ENCODE data around the gene TLE4.

The TLE4 gene

DNA sequence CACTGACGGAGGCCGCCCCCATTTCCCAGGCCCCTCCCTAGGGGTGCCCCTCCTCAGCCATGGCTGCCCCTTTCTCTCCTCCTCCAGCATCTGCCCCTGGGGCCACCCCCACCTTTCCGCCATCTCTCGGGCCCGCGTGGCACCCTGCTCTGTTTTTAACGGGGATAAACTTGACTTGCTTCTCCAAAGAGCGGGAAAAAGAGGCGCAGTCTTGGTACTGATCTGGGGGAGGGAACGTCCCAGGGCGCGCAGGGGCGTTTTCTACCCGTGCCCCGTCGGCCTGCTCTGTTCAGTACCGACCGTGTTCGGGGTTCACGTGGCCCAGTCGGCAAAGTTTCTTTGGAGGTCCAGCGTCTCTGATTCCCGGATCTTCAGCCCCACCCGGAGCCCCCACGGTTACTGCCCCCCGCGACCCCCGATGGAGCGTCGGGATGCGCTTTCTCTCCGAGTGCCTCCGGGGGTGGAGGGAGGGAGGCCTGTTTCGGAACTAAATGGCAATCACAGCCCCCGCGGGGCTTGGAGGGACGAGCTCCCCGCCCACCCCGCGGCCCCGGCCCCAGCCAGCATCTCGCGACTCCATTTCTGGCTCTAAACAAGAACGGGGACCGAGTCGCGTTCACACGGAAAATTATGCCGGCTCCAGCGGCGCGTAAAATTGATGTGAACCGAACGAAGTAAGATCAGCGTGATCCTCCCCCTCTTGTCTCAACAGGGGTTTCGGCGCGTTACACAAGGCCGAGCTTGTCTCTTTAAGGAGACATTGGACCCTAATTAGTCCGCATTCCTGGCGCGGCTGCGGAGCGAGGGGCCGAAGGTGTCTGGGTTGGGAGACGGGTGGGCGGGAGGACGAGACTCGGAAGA, 1.1 kb upstream of the TLE4 start:
- peak overlapping the region; percentile 56 for H3K4me3 ChIP-seq (replicated peaks; ENCODE audit: low read depth, low read length)
- DNase-seq (ENCODE audit: extremely low read depth, low read depth): no peak
- TF ChIP-seq, protein P1, sequence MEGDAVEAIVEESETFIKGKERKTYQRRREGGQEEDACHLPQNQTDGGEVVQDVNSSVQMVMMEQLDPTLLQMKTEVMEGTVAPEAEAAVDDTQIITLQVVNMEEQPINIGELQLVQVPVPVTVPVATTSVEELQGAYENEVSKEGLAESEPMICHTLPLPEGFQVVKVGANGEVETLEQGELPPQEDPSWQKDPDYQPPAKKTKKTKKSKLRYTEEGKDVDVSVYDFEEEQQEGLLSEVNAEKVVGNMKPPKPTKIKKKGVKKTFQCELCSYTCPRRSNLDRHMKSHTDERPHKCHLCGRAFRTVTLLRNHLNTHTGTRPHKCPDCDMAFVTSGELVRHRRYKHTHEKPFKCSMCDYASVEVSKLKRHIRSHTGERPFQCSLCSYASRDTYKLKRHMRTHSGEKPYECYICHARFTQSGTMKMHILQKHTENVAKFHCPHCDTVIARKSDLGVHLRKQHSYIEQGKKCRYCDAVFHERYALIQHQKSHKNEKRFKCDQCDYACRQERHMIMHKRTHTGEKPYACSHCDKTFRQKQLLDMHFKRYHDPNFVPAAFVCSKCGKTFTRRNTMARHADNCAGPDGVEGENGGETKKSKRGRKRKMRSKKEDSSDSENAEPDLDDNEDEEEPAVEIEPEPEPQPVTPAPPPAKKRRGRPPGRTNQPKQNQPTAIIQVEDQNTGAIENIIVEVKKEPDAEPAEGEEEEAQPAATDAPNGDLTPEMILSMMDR (IDR thresholded peaks at IDR 0.05; ENCODE audit: low read depth, low read length, missing control alignments): no peak

DNA sequence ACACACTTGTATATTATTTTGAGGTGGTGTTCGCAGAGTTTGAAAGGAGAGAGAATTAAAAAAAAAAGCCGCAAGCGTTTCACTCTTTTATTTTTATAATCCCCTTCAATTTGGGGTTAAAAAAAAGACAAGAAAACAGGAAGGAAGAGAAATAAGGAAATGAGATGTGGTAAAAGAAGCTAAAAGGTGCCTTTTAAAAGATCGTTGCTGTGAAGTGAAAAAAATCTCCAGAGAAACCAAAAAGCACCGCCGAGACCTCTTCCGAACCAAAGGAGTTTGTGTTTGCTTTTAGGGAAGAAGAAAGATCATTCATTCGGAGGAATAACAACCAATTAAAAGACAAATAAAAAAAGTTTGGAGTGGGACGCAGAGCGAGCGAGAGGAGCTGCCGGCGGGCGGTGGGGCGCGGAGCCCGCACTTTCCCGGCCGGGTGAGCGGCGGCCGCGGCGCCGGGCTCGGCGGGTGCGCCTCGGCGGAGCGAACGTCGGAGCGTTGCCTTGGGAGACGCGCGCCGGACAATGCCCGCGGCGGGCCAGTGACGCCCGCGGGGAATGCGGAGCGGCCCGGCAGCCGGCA, 355 bp downstream of the TLE4 start:
- DNase-seq (ENCODE audit: extremely low read depth, low read depth): no peak
- H3K4me3 ChIP-seq (replicated peaks; ENCODE audit: low read depth, low read length): peak overlapping the region; percentile 67

DNA sequence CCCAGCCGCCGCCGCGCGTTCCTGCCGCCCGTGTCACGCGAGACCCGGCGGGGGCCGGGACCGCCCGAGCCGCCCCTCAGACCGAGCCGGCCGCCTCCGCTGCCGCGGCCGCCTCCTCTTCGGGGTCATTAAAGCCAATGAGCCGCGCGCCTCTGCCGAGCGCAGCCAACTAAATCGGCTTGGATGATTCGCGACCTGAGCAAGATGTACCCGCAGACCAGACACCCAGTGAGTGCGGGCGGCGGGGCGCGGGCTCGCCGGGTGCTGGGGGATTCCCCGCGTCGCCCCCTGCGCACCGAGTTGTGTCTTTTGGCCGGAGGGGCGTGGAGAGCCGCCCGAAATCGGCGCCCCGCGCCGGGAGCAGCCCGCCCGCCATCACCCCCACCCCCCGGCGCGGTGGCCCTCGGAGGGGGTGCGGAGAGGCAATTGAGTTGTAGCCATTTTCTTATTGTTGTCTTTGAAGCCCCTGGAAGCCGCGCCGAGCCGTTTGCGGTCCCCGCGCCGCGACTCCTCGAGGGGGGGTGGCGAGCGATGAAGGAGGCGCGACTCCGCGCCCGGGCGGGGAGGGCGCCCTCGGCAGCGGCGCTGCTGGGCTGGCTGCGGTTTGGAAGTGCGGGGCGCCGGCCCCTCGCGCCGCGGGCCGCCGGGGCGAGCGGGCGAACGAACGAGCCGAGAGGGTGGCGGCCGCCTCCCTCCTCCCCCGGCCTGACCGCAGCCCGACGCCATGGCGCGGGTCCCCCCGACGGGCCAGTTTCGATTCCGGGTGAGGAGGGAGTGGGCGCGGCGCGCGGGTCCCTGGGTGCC, 1.0 kb downstream of the TLE4 start:
- H3K4me3 ChIP-seq (replicated peaks; ENCODE audit: low read depth, low read length): peak overlapping the region; percentile 67
- TF ChIP-seq, protein P1 (IDR thresholded peaks at IDR 0.05; ENCODE audit: low read depth, low read length, missing control alignments): no peak
- no peak for DNase-seq (ENCODE audit: extremely low read depth, low read depth)

More for the DNA sequence above, 355 bp downstream of the TLE4 start:
- TF ChIP-seq, protein P1 (IDR thresholded peaks at IDR 0.05; ENCODE audit: low read depth, low read length, missing control alignments): no peak

DNA sequence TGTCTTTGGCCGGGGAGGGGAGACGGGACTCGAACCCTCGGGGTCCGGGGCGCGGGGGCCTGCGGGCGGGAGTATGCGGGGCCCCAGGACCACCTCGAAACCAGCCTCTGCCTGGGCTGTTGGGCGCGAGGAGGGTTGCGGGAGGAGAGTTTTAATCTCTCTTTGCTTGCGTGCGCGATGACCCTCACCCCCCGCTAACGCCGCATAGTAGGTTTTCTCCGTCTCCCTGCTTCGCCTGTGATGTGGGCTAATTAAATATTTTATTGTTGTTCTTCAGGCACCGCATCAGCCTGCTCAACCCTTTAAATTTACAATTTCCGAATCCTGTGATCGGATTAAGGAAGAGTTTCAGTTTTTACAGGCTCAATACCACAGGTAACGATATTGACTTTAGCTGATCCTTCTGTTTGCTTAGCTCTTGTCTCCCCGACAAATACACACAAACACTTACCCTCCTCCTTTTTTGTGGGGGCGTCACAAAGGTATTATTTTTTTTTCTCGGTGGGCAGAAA, 1.7 kb downstream of the TLE4 start:
- peak overlapping the region; percentile 67 for H3K4me3 ChIP-seq (replicated peaks; ENCODE audit: low read depth, low read length)
- no peak for DNase-seq (ENCODE audit: extremely low read depth, low read depth)
- TF ChIP-seq, protein P1 (IDR thresholded peaks at IDR 0.05; ENCODE audit: low read depth, low read length, missing control alignments): no peak

DNA sequence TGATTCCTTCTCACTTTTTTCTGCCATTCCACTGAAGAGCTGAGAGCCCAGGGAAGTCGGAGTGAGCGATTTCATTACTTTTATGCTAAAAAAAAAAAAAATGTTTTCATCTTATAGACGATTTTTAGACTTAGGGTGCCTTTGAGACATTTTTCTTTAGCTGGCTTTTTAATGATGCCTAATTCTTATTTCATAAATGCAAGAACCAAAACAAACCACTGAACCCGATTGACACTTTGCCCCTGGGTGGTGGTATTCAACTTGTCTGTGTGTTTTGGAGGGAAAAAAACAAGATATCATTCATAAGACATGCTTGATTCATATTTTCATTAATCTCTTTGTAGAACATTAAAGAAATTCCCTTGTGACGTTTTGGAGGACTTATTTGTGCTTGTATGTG, 2.4 kb downstream of the TLE4 start:
- H3K4me3 ChIP-seq (replicated peaks; ENCODE audit: low read depth, low read length): peak overlapping the region; percentile 67
- no peak for DNase-seq (ENCODE audit: extremely low read depth, low read depth)
- TF ChIP-seq, protein P1 (IDR thresholded peaks at IDR 0.05; ENCODE audit: low read depth, low read length, missing control alignments): no peak

DNA sequence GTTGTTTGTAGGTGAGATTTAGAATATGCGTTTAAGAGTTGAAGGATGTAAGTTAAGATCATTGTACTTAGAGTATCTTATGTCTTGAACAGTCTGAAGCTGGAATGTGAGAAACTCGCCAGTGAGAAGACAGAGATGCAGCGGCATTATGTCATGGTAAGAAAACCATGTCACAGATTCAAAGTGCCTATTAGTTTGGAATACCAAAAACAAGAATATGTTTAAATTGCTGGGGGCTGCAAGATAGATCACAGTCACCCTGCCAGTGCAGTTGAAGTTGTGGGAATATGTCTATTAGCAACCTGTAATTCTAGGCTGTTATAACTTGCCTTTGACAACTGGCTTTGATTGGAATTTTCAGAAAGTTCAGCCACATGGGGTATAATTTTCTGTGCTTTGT, 3.0 kb downstream of the TLE4 start:
- no peak for DNase-seq (ENCODE audit: extremely low read depth, low read depth)
- peak overlapping the region; percentile 67 for H3K4me3 ChIP-seq (replicated peaks; ENCODE audit: low read depth, low read length)
- TF ChIP-seq, protein P1 (IDR thresholded peaks at IDR 0.05; ENCODE audit: low read depth, low read length, missing control alignments): no peak

Data from HFF-Myc (cell line).